Neural progenitor cell (in vitro differentiated cells): ENCODE data around the gene RHOG. TPM values are rescaled to one million over a fixed set of nuclear protein-coding genes. Genes with fewer than 3 reads are reported as not detected.

ENCODE experiments used
- DNase-seq: peaks from one replicate; pipeline ENCODE4 v3.0.0-alpha.2; 2016; ENCODE audit warnings: low spot score
- H2AFZ ChIP-seq: fragments of 200-600 bp; sonication (generic); replicated peaks from 2 replicates; pipeline ENCODE4 v1.6.1; 2016; ENCODE audit warnings: antibody characterized with exemption
- H3F3A ChIP-seq: fragments of 200-600 bp; sonication (generic); 2 replicates; pipeline ENCODE4 v1.6.1; 2016; ENCODE audit warnings: antibody characterized with exemption, low read depth
- H3K27ac ChIP-seq: fragments of 200-600 bp; sonication (generic); 2 replicates; pipeline ENCODE4 v1.5.1; 2016; ENCODE audit warnings: mild to moderate bottlenecking
- H3K27me3 ChIP-seq: fragments of 200-600 bp; sonication (generic); 2 replicates; pipeline ENCODE4 v1.6.1; 2016; ENCODE audit warnings: mild to moderate bottlenecking, moderate library complexity
- H3K36me3 ChIP-seq: fragments of 200-600 bp; sonication (generic); 2 replicates; pipeline ENCODE4 v1.5.1; 2016
- H3K4me1 ChIP-seq: fragments of 200-600 bp; sonication (generic); 2 replicates; pipeline ENCODE4 v1.6.1; 2016; ENCODE audit warnings: mixed run types
- H3K4me2 ChIP-seq: fragments of 200-600 bp; sonication (generic); 2 replicates; pipeline ENCODE4 v1.6.1; 2016
- H3K4me3 ChIP-seq: fragments of 200-600 bp; sonication (generic); 2 replicates; pipeline ENCODE4 v1.5.1; 2016
- H3K79me2 ChIP-seq: fragments of 200-600 bp; sonication (generic); 2 replicates; pipeline ENCODE4 v1.6.1; 2016; ENCODE audit warnings: low read depth
- H3K9ac ChIP-seq: fragments of 200-600 bp; sonication (generic); 2 replicates; pipeline ENCODE4 v1.6.1; 2016
- H3K9me3 ChIP-seq: fragments of 200-600 bp; sonication (generic); 2 replicates; pipeline ENCODE4 v1.5.1; 2016; ENCODE audit warnings: low read depth
- H4K20me1 ChIP-seq: fragments of 200-600 bp; sonication (generic); 2 replicates; pipeline ENCODE4 v1.6.1; 2016; ENCODE audit warnings: low read depth
- H3K27ac Mint-ChIP-seq: 3 replicates; pipeline ENCODE4 v1.8.0; 2021; ENCODE audit warnings: mixed read lengths
- H3K27me3 Mint-ChIP-seq: 2 replicates; pipeline ENCODE4 v1.8.0; 2022; ENCODE audit warnings: low read depth, mild to moderate bottlenecking, inconsistent platforms, moderate library complexity, mixed read lengths; ENCODE audit not compliant: insufficient read depth
- H3K36me3 Mint-ChIP-seq: 3 replicates; pipeline ENCODE4 v1.8.0; 2021; ENCODE audit warnings: mixed read lengths
- H3K4me1 Mint-ChIP-seq: 3 replicates; pipeline ENCODE4 v1.8.0; 2021; ENCODE audit warnings: mixed read lengths
- H3K4me3 Mint-ChIP-seq: 3 replicates; pipeline ENCODE4 v1.8.0; 2021; ENCODE audit warnings: mild to moderate bottlenecking, moderate library complexity, mixed read lengths
- H3K9me3 Mint-ChIP-seq: 3 replicates; pipeline ENCODE4 v1.8.0; 2020; ENCODE audit warnings: mixed read lengths
- CTCF ChIP-seq: fragments of 200-600 bp; sonication (generic); IDR thresholded peaks from 2 replicates; pipeline ENCODE4 v1.5.1; 2017; ENCODE audit warnings: antibody characterized with exemption, mild to moderate bottlenecking
- EZH2 ChIP-seq: fragments of 200-600 bp; sonication (generic); IDR thresholded peaks from 2 replicates; pipeline ENCODE4 v1.6.1; 2017; ENCODE audit warnings: antibody characterized with exemption, mild to moderate bottlenecking, moderate library complexity
- EZH2phosphoT487 ChIP-seq: fragments of 200-600 bp; sonication (generic); IDR thresholded peaks from 2 replicates; pipeline ENCODE4 v1.6.1; 2017; ENCODE audit warnings: antibody characterized with exemption
- total RNA-seq: library from RNA; depleted of rRNA; stranded (reverse); fragments of >200 nt; gene quantifications from 2 replicates; pipeline ENCODE4 v1.2.3, GENCODE V29; 2015; ENCODE audit warnings: low replicate concordance

Gene RHOG
- total RNA-seq, 1 donor from 2014 or later, result 5.9 TPM

GRCh38 chr11:3810951-3811350 is 29.8 kb downstream of the RHOG start:
- Histone ChIP-seq H2AFZ (no peak overlapping the region), H3K27me3 (no peaks in the 10 kb centered on the region), H3K4me2 (no peak overlapping the region), H3K4me3 (no peak overlapping the region), H3K9ac (no peak overlapping the region), H3K36me3 (no peaks in the 10 kb centered on the region), H3K79me2 (no peaks in the 10 kb centered on the region), H4K20me1 (peaks cover 5% of the 10 kb centered on the region), H3K9me3 (no peaks in the 10 kb centered on the region), H3F3A (peaks cover 5% of the 10 kb centered on the region), H3K27ac (no peak overlapping the region), H3K4me1 (peaks cover 4% of the 10 kb centered on the region)
- Mint-ChIP-seq H3K27ac (no peak overlapping the region), H3K27me3 (peaks cover 3% of the 10 kb centered on the region), H3K36me3 (no peaks in the 10 kb centered on the region), H3K4me3 (no peak overlapping the region), H3K4me1 (peaks cover 18% of the 10 kb centered on the region), H3K9me3 (no peaks in the 10 kb centered on the region)
- DNase-seq, result no peak
- TF ChIP-seq EZH2 (no peak), CTCF (no peak), EZH2phosphoT487 (no peak)

GRCh38 chr11:3810446-3810845 is 30.3 kb downstream of the RHOG start:
- Mint-ChIP-seq H3K36me3 (no peaks in the 10 kb centered on the region), H3K27ac (no peak overlapping the region), H3K9me3 (no peaks in the 10 kb centered on the region), H3K27me3 (peaks cover 3% of the 10 kb centered on the region), H3K4me1 (peaks cover 13% of the 10 kb centered on the region), H3K4me3 (no peak overlapping the region)
- Histone ChIP-seq H3K4me3 (no peak overlapping the region), H3K9me3 (no peaks in the 10 kb centered on the region), H3K27ac (no peak overlapping the region), H3K27me3 (no peaks in the 10 kb centered on the region), H3K36me3 (no peaks in the 10 kb centered on the region), H3F3A (peaks cover 5% of the 10 kb centered on the region), H2AFZ (no peak overlapping the region), H3K4me2 (no peak overlapping the region), H4K20me1 (peaks cover 1% of the 10 kb centered on the region), H3K4me1 (peaks cover 4% of the 10 kb centered on the region), H3K9ac (no peak overlapping the region), H3K79me2 (no peaks in the 10 kb centered on the region)
- DNase-seq, result no peak
- TF ChIP-seq EZH2 (no peak), CTCF (no peak), EZH2phosphoT487 (no peak)

GRCh38 chr11:3809624-3809928 is 31.2 kb downstream of the RHOG start:
- Histone ChIP-seq H4K20me1 (no peaks in the 10 kb centered on the region), H3K9ac (no peak overlapping the region), H3K4me3 (no peak overlapping the region), H3K27ac (no peak overlapping the region), H3F3A (peaks cover 5% of the 10 kb centered on the region), H3K4me2 (peak overlapping the region; percentile 95), H3K36me3 (no peaks in the 10 kb centered on the region), H3K4me1 (peaks cover 4% of the 10 kb centered on the region), H3K9me3 (no peaks in the 10 kb centered on the region), H3K79me2 (no peaks in the 10 kb centered on the region), H3K27me3 (no peaks in the 10 kb centered on the region), H2AFZ (no peak overlapping the region)
- no peak for DNase-seq
- no peak overlapping the region for H3K27ac Mint-ChIP-seq
- TF ChIP-seq CTCF, result no peak
- TF ChIP-seq EZH2phosphoT487, result no peak
- TF ChIP-seq EZH2, result no peak
- no peaks in the 10 kb centered on the region for H3K36me3 Mint-ChIP-seq
- H3K4me1 Mint-ChIP-seq, result peaks cover 13% of the 10 kb centered on the region
- peaks cover 3% of the 10 kb centered on the region for H3K27me3 Mint-ChIP-seq
- no peaks in the 10 kb centered on the region for H3K9me3 Mint-ChIP-seq
- H3K4me3 Mint-ChIP-seq, result peak overlapping the region; percentile 61
